Panc1 (cell line): ENCODE data around the gene MYO5B.

Experiments
- POLR2AphosphoS5 ChIP-seq: IDR thresholded peaks from 2 replicates; pipeline ENCODE4 v1.6.1; 2012; ENCODE audit warnings: mild to moderate bottlenecking, low read depth, low read length, moderate library complexity
- SIN3A ChIP-seq: IDR thresholded peaks from 2 replicates; pipeline ENCODE4 v1.6.1; 2012; ENCODE audit warnings: low read depth, mild to moderate bottlenecking, low read length, moderate library complexity, borderline replicate concordance; ENCODE audit not compliant: insufficient read depth
- TCF7L2 ChIP-seq: IDR thresholded peaks from 2 replicates; pipeline ENCODE4 v1.6.1; 2011; ENCODE audit warnings: mild to moderate bottlenecking, low read depth, low read length, inconsistent platforms
- TF ChIP-seq, protein P1 (sequence below): fragments of 450-650 bp; IDR thresholded peaks from 2 replicates; pipeline ENCODE4 v1.5.1; 2017; ENCODE audit warnings: mild to moderate bottlenecking
- TF ChIP-seq, protein P2 (sequence below), 2 experiments: IDR thresholded peaks; 2 replicates each; pipeline ENCODE4 v1.6.1; 2011 to 2012; ENCODE audit warnings: low read depth in 2 of 2, control low read depth in 1 of 2, low read length in 1 of 2, mild to moderate bottlenecking in 1 of 2, moderate library complexity in 1 of 2; ENCODE audit not compliant: insufficient read depth in 1 of 2

DNA sequence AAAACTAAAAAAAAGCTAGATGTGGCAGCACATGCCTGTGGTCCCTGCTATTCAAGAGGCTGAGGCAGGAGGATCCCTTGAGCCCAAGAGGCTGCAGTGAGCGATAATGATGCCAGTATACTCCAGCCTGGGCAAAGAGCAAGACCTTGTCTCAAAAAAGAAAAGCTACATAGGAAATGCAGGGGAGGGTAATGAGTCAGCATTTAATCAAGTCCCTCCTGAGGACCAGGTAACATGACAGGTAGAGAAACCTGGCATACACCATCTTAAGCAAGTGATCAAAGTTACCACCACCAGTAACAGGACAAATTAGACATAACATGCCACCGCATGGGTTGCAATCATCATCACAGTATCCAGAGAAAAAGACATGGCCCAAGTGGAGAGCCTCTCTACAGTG, 25.8 kb downstream of the MYO5B start:
- TF ChIP-seq, protein P1, sequence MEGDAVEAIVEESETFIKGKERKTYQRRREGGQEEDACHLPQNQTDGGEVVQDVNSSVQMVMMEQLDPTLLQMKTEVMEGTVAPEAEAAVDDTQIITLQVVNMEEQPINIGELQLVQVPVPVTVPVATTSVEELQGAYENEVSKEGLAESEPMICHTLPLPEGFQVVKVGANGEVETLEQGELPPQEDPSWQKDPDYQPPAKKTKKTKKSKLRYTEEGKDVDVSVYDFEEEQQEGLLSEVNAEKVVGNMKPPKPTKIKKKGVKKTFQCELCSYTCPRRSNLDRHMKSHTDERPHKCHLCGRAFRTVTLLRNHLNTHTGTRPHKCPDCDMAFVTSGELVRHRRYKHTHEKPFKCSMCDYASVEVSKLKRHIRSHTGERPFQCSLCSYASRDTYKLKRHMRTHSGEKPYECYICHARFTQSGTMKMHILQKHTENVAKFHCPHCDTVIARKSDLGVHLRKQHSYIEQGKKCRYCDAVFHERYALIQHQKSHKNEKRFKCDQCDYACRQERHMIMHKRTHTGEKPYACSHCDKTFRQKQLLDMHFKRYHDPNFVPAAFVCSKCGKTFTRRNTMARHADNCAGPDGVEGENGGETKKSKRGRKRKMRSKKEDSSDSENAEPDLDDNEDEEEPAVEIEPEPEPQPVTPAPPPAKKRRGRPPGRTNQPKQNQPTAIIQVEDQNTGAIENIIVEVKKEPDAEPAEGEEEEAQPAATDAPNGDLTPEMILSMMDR = no peak
- TF ChIP-seq POLR2AphosphoS5 = no peak
- no peak for TF ChIP-seq SIN3A
- TF ChIP-seq, protein P2, sequence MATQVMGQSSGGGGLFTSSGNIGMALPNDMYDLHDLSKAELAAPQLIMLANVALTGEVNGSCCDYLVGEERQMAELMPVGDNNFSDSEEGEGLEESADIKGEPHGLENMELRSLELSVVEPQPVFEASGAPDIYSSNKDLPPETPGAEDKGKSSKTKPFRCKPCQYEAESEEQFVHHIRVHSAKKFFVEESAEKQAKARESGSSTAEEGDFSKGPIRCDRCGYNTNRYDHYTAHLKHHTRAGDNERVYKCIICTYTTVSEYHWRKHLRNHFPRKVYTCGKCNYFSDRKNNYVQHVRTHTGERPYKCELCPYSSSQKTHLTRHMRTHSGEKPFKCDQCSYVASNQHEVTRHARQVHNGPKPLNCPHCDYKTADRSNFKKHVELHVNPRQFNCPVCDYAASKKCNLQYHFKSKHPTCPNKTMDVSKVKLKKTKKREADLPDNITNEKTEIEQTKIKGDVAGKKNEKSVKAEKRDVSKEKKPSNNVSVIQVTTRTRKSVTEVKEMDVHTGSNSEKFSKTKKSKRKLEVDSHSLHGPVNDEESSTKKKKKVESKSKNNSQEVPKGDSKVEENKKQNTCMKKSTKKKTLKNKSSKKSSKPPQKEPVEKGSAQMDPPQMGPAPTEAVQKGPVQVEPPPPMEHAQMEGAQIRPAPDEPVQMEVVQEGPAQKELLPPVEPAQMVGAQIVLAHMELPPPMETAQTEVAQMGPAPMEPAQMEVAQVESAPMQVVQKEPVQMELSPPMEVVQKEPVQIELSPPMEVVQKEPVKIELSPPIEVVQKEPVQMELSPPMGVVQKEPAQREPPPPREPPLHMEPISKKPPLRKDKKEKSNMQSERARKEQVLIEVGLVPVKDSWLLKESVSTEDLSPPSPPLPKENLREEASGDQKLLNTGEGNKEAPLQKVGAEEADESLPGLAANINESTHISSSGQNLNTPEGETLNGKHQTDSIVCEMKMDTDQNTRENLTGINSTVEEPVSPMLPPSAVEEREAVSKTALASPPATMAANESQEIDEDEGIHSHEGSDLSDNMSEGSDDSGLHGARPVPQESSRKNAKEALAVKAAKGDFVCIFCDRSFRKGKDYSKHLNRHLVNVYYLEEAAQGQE (IDR thresholded peaks at IDR 0.05; ENCODE audit: insufficient read depth in 1 of 2, low read depth in 2 of 2, low read length in 1 of 2) = no peak
- TF ChIP-seq TCF7L2 = no peak
